ENCODE results near the gene SCYL1.

- TF ChIP-seq, protein P1, sequence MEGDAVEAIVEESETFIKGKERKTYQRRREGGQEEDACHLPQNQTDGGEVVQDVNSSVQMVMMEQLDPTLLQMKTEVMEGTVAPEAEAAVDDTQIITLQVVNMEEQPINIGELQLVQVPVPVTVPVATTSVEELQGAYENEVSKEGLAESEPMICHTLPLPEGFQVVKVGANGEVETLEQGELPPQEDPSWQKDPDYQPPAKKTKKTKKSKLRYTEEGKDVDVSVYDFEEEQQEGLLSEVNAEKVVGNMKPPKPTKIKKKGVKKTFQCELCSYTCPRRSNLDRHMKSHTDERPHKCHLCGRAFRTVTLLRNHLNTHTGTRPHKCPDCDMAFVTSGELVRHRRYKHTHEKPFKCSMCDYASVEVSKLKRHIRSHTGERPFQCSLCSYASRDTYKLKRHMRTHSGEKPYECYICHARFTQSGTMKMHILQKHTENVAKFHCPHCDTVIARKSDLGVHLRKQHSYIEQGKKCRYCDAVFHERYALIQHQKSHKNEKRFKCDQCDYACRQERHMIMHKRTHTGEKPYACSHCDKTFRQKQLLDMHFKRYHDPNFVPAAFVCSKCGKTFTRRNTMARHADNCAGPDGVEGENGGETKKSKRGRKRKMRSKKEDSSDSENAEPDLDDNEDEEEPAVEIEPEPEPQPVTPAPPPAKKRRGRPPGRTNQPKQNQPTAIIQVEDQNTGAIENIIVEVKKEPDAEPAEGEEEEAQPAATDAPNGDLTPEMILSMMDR (IDR thresholded peaks at IDR 0.05) = no peak
- TF ChIP-seq POLR2A (IDR thresholded peaks at IDR 0.05) = no peak
These were observed 48.2 kb upstream of the SCYL1 start for GRCh38 chr11:65476632-65477148.

Measured in body of pancreas (tissue), 4 donors.